ENCODE data around the gene EEFSEC.

EEFSEC gene

GRCh38 chr3:128348075-128348474, 194.8 kb downstream of the EEFSEC start:
- no peak for DNase-seq (ENCODE audit: low read depth)
- TF ChIP-seq MYC (IDR thresholded peaks at IDR 0.05; ENCODE audit: low read depth, low read length): no peak
- no peak for TF ChIP-seq MAX (IDR thresholded peaks at IDR 0.05; ENCODE audit: low read depth, low read length)
- TF ChIP-seq CTCF (IDR thresholded peaks at IDR 0.05; ENCODE audit: low read depth, low read length): no peak
- TF ChIP-seq POLR2A (IDR thresholded peaks at IDR 0.05; ENCODE audit: extremely low read depth, insufficient read length): no peak

GRCh38 chr3:128348805-128349531, 195.7 kb downstream of the EEFSEC start:
- H3K4me3 ChIP-seq (ENCODE audit: low read depth, low read length): no peak overlapping the region
- peak; percentile 45 for DNase-seq (ENCODE audit: low read depth)
- TF ChIP-seq CTCF (IDR thresholded peaks at IDR 0.05; ENCODE audit: low read depth, low read length) (no peak), MAX (IDR thresholded peaks at IDR 0.05; ENCODE audit: low read depth, low read length) (no peak), MYC (IDR thresholded peaks at IDR 0.05; ENCODE audit: low read depth, low read length) (no peak), POLR2A (IDR thresholded peaks at IDR 0.05; ENCODE audit: extremely low read depth, insufficient read length) (no peak)

More at GRCh38 chr3:128348075-128348474, 194.8 kb downstream of the EEFSEC start:
- no peak overlapping the region for H3K4me3 ChIP-seq (ENCODE audit: low read depth, low read length)

GRCh38 chr3:128349963-128350599, 196.8 kb downstream of the EEFSEC start:
- no peak overlapping the region for H3K4me3 ChIP-seq (ENCODE audit: low read depth, low read length)
- no peak for TF ChIP-seq MYC (IDR thresholded peaks at IDR 0.05; ENCODE audit: low read depth, low read length)
- no peak for TF ChIP-seq CTCF (IDR thresholded peaks at IDR 0.05; ENCODE audit: low read depth, low read length)
- TF ChIP-seq POLR2A (IDR thresholded peaks at IDR 0.05; ENCODE audit: extremely low read depth, insufficient read length): no peak
- no peak for TF ChIP-seq MAX (IDR thresholded peaks at IDR 0.05; ENCODE audit: low read depth, low read length)
- no peak for DNase-seq (ENCODE audit: low read depth)

GRCh38 chr3:128351546-128351945, 198.3 kb downstream of the EEFSEC start:
- no peak for DNase-seq (ENCODE audit: low read depth)
- no peak overlapping the region for H3K4me3 ChIP-seq (ENCODE audit: low read depth, low read length)
- TF ChIP-seq CTCF (IDR thresholded peaks at IDR 0.05; ENCODE audit: low read depth, low read length): no peak
- TF ChIP-seq MAX (IDR thresholded peaks at IDR 0.05; ENCODE audit: low read depth, low read length): no peak
- TF ChIP-seq MYC (IDR thresholded peaks at IDR 0.05; ENCODE audit: low read depth, low read length): no peak
- TF ChIP-seq POLR2A (IDR thresholded peaks at IDR 0.05; ENCODE audit: extremely low read depth, insufficient read length): no peak

- no peak for DNase-seq (ENCODE audit: low read depth)
- H3K4me3 ChIP-seq (ENCODE audit: low read depth, low read length): no peak overlapping the region
- TF ChIP-seq MAX (IDR thresholded peaks at IDR 0.05; ENCODE audit: low read depth, low read length): no peak
- no peak for TF ChIP-seq POLR2A (IDR thresholded peaks at IDR 0.05; ENCODE audit: extremely low read depth, insufficient read length)
- no peak for TF ChIP-seq CTCF (IDR thresholded peaks at IDR 0.05; ENCODE audit: low read depth, low read length)
- TF ChIP-seq MYC (IDR thresholded peaks at IDR 0.05; ENCODE audit: low read depth, low read length): no peak
Observed at GRCh38 chr3:128352326-128352725, 199.0 kb downstream of the EEFSEC start.

All from NB4 (cell line).